Measurements from ENCODE around the gene P2RY6.

Gene P2RY6

DNA sequence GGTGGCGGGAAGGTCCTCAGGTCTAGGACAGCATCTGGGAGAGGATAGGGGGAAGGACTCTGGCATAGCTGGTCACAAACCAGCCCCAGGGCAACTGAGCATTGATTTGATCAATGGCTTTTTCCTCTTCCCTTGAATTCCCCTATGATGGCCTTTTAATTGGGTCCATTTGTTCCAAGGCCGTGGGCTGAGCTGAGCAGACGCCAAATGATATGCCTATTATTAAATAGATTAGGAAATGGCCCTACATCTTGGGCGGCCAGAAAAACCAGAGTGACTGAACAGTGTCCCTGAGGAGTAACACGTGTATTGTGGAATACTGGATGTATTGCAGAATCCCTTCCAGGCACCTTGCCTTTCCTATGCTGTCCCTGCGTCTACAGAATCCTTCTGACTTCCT, 26.7 kb upstream of the P2RY6 start:
- no peak overlapping the region for H3K4me3 Mint-ChIP-seq
- H3K27ac Mint-ChIP-seq, result no peak overlapping the region
- no peaks in the 10 kb centered on the region for H3K27me3 Mint-ChIP-seq
- H3K9me3 Mint-ChIP-seq, result no peaks in the 10 kb centered on the region
- H3K36me3 Mint-ChIP-seq (ENCODE audit: low read depth), result no peaks in the 10 kb centered on the region
- no peak for DNase-seq
- peaks cover 4% of the 10 kb centered on the region for H3K4me1 Mint-ChIP-seq (ENCODE audit: low read depth)

DNA sequence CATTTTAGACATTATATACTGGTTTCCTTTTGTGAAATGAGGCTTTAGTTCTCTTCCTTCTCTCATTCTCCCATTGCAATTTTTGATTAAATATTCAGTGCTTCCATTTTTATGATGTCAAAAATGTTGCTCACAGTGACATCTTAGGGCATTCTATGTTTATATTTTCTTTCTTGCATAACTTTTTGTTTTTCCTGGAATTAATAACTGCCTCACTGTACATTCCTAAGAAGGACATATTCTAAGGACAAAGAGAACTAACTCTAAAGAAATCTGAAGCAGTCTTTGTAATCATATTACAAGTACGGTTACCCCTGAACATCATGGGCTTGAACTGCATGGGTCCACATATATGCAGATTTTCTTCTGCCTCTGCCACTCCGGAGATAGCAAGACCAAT, 25.8 kb upstream of the P2RY6 start:
- Mint-ChIP-seq H3K36me3 (ENCODE audit: low read depth) (no peaks in the 10 kb centered on the region), H3K27ac (no peak overlapping the region), H3K9me3 (no peaks in the 10 kb centered on the region), H3K27me3 (no peaks in the 10 kb centered on the region), H3K4me3 (no peak overlapping the region), H3K4me1 (ENCODE audit: low read depth) (peaks cover 4% of the 10 kb centered on the region)
- DNase-seq, result no peak

DNA sequence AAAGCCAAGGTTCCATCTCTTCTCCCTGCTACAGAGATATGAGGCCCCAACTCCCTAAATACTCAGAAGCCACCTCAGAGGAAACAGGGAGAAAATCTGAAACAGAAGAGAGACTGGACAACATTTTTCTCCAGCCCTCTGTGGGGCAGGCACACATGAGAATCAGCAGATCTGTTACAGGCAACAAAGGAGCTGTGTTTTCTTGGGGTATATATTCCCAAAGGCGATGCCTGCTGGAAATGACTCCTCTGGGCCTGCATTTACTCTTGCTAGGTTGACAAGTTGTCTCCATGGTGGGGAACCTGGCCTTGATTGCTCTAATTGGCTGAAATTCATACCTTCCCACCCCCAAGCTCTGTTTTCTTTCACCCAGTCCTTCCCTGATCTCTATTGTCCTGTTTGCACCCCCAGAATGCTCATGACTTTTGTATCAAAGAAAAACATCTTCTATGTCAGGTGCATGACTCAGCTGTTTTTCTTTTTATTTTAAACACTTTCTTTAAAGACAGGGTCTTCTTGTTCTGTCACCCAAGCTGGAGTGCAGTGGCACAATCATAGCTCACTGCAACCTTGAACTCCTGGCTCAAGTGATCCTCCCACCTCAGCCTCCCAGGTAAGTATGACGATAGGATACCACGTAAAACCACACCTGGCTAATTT, 23.5 kb upstream of the P2RY6 start:
- Mint-ChIP-seq H3K9me3 (no peaks in the 10 kb centered on the region), H3K27ac (no peak overlapping the region), H3K36me3 (ENCODE audit: low read depth) (no peaks in the 10 kb centered on the region), H3K27me3 (no peaks in the 10 kb centered on the region), H3K4me1 (ENCODE audit: low read depth) (no peaks in the 10 kb centered on the region), H3K4me3 (no peak overlapping the region)
- no peak for DNase-seq

DNA sequence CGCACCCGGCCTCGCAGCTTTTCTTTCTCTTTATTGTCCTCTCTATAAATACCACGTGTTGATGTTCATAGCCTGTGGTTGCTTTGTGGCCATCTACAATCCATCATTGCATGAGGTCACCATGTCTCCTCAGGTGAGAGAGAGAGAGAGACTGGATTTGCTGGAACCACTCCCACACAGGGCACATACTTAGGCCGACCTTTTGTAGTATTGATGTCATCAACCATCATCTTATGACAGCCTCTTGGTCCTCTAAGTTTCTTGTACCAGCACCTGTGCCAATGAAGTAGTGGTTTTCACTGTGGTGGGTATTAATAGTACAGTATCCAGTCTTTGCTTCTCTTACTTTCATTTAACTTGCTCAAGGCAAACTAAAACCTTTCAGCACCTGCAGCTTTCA, 22.8 kb upstream of the P2RY6 start:
- Mint-ChIP-seq H3K36me3 (ENCODE audit: low read depth) (no peaks in the 10 kb centered on the region), H3K27ac (no peak overlapping the region), H3K4me1 (ENCODE audit: low read depth) (no peaks in the 10 kb centered on the region), H3K9me3 (no peaks in the 10 kb centered on the region), H3K27me3 (no peaks in the 10 kb centered on the region), H3K4me3 (no peak overlapping the region)
- DNase-seq, result no peak

DNA sequence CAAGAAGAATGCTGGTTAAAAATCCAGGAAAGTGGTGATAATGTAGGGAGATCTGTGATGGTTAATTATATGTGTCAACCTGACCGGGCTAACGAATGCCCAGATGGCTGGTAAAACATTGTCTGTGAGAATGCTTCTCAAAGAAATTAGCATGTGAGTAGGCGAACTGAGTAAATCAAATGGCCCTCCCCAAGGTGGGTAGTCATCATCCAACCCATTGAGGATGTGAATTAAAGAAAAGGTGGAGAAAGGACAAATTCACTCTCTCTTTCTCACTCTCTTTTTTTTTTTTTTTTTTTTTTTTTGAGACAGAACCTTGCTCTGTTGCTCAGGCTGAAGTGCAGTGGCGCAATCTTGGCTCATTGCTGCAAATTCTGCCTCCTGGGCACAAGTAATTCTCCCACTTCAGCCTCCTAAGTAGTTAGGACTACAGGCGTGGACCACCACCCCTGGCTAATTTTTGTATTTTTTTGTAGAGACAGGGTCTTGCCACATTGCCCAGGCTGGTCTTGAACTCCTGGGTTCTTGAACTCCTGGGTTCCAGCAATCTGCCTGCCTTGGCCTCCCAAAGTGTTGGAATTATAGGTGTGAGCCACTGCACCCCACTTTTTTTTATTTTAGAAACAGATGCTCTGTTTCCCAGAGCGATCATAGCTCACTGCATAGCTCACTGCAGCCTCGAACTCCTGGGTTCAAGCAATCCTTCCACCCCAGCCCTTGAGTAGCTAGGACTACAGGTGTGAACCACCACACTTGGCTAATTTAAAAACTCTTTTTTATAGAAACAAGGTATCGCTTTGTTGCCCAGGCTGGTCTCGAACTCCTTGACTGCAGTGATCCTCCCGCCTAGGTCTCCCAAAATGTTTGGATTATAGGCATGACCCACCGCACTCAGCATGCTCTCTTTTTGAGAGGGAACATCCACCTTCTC, 22.0 kb upstream of the P2RY6 start:
- no peaks in the 10 kb centered on the region for H3K9me3 Mint-ChIP-seq
- H3K27me3 Mint-ChIP-seq, result no peaks in the 10 kb centered on the region
- no peaks in the 10 kb centered on the region for H3K36me3 Mint-ChIP-seq (ENCODE audit: low read depth)
- no peak overlapping the region for H3K27ac Mint-ChIP-seq
- no peaks in the 10 kb centered on the region for H3K4me1 Mint-ChIP-seq (ENCODE audit: low read depth)
- no peak for DNase-seq
- H3K4me3 Mint-ChIP-seq, result no peak overlapping the region

DNA sequence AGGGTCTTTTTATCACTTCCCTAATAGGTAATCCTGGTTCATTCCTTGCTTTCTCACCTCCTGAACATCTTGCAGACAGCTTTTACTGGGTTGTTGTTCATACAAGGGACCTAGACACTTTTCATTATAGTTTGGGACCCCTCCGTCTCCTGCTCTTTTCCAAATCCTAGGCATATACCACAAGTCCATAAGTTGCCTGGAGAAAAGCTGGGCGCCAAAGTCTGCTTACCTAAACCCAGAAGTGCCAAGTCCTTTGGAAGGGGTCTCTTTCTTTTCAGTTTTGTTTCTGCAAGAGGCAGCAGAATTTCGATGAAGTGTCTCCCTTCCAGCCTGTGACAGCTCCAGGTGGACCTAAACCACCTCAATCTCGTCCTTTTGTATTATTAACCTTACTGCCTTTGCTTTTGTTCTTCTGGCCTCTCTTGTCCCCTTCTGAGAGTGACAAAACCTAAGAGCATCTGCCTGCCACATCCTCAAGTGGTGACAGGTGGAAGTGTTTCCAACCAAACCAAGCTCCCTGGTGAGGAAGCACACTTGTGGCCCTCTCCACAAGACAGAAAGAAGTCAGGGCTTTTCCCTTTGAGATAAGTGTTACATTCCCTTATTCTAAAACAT, 19.5 kb upstream of the P2RY6 start:
- no peak overlapping the region for H3K4me3 Mint-ChIP-seq
- no peaks in the 10 kb centered on the region for H3K27me3 Mint-ChIP-seq
- no peak for DNase-seq
- no peak overlapping the region for H3K27ac Mint-ChIP-seq
- H3K9me3 Mint-ChIP-seq, result no peaks in the 10 kb centered on the region
- H3K4me1 Mint-ChIP-seq (ENCODE audit: low read depth), result no peaks in the 10 kb centered on the region
- H3K36me3 Mint-ChIP-seq (ENCODE audit: low read depth), result no peaks in the 10 kb centered on the region

DNA sequence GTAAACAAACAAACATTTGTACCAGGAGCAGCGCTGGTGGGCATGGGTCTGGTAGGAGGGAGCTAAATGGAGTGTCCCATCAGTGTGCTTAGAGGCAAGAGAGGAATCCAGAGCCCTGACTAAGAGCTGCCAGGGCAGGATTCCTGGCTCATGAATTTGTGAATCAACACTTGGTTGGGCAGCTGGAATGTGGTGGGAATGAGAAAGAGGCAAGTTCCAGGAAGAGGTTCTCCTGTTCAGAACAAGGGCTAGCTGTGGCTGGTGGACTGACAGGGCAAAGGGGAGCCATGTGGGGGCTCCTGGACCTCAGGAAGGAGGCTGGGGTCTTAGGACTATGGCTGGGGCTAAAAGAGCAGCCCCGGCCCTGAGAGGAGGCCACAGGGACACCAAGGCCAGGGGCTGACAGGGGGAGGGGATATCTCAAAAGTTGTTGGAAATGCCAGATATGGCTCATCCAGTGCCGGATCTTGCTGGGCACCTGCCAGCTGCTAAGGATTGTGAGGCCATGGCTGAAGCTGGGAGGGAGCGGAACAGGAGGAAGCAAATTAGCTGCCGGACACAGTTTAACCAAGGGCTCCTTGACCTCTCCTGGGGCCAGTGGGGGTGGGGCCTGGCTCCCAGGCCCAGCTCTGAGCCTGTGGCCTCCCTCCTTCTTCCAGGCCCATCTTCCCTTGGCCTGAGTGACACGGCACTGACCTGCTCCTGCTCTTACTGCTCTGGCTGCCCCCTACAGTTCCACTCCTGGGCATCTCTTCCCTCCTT, 14.6 kb upstream of the P2RY6 start:
- Mint-ChIP-seq H3K9me3 (no peaks in the 10 kb centered on the region), H3K27ac (no peak overlapping the region), H3K36me3 (ENCODE audit: low read depth) (no peaks in the 10 kb centered on the region), H3K4me1 (ENCODE audit: low read depth) (no peaks in the 10 kb centered on the region), H3K4me3 (no peak overlapping the region), H3K27me3 (peaks cover 3% of the 10 kb centered on the region)
- peak; percentile 6 for DNase-seq

DNA sequence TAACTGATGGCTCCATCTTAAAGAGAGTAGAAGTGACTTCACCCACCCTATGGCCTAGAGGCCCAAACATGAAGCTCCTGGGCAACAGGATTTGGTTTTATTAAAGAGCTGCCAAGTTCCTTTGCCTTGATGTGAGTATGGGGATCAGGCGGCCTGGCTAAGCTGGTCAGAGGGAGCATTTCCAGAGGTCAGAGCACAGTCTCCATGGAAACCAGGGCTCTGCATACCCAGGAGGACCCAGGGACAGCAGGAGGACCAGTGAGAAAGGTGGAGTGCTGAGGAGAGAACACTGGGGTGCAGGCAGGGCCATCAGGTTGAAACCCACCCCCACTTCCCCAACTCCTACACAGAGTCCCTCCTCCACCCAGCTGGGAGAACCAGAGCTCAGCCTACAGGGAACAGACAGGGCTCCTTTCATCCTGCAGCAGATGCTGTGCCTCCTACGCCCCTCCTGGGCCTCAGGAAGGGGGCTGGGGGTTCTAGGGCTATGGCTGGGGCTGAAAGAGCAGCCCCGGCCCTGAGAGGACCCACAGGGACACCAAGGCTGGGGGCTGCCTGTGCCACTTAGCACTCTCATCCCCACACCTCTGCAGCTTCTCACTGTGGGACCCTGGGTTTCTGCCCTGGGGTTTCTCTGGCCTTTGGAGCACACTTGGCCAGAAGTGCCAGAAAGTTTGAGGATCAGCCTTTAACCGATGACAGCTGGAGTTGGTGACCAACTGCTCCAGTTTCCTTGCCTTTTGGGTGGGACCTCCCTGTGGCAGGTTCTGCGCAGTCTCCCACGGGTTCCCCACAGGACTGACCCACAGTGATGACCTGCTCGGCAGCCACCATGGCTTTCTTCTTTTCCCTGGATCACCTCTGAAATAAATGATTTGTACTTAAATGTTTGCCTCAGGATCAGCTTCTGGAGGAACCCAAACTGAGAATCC, 13.8 kb upstream of the P2RY6 start:
- Mint-ChIP-seq H3K4me3 (no peak overlapping the region), H3K27ac (no peak overlapping the region), H3K27me3 (peaks cover 9% of the 10 kb centered on the region), H3K4me1 (ENCODE audit: low read depth) (no peaks in the 10 kb centered on the region), H3K9me3 (no peaks in the 10 kb centered on the region), H3K36me3 (ENCODE audit: low read depth) (no peaks in the 10 kb centered on the region)
- DNase-seq, result no peak

DNA sequence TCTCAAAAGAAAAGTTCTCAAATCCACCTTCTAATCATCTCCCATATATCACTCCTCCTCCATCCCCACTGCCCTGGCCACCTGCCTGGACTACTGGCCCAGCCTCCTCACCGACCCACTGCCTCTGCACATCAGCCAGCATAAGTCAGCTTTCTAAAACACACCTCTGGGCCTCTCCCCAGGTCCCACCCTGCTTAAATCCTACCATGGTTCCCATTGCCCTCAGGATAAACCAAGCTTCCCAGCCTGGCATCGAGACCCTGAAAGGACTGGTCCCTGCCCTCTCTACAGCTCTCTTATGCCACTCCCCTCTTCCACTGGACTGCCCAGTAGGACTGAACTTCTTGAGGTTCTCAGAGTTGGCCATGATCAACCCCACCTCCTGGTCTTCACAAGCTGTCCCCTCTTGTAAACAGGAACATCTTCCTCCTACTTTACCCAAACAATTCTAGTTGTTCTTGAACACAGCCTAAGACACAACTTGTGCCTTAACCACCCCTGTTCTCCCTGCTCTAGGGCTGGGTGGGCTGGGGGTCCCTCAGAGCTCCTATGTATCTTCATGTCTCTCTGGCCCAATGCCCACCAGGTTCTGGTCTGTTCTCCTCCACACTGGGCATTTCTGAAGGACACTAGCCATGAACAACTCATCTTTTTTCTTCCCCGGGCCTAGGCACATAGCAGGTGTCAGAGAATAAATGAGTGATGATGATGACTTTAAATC, 12.6 kb upstream of the P2RY6 start:
- peaks cover 19% of the 10 kb centered on the region for H3K27me3 Mint-ChIP-seq
- H3K27ac Mint-ChIP-seq, result no peak overlapping the region
- H3K4me1 Mint-ChIP-seq (ENCODE audit: low read depth), result no peaks in the 10 kb centered on the region
- no peaks in the 10 kb centered on the region for H3K9me3 Mint-ChIP-seq
- peak; percentile 17 for DNase-seq
- H3K4me3 Mint-ChIP-seq, result no peak overlapping the region
- no peaks in the 10 kb centered on the region for H3K36me3 Mint-ChIP-seq (ENCODE audit: low read depth)

DNA sequence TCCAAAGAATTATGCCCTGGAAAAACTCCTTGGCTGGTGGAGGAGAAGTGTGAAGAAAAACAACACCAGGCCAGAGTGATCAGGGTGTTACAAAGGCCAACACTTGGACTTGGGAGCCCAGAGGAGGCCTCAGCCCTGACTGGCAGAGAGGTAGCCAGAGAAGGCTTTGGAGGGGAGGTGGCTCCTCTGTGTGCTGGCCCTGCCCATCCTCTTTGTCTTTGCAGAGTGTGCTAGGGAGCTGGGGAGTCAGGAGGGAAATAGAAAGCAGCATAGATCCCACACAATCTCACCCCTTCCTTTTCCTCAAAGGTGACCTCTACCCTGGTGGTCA, 12.0 kb upstream of the P2RY6 start:
- no peak overlapping the region for H3K4me3 Mint-ChIP-seq
- H3K9me3 Mint-ChIP-seq, result no peaks in the 10 kb centered on the region
- H3K4me1 Mint-ChIP-seq (ENCODE audit: low read depth), result no peaks in the 10 kb centered on the region
- DNase-seq, result no peak
- H3K27ac Mint-ChIP-seq, result no peak overlapping the region
- no peaks in the 10 kb centered on the region for H3K36me3 Mint-ChIP-seq (ENCODE audit: low read depth)
- H3K27me3 Mint-ChIP-seq, result peaks cover 24% of the 10 kb centered on the region

DNA sequence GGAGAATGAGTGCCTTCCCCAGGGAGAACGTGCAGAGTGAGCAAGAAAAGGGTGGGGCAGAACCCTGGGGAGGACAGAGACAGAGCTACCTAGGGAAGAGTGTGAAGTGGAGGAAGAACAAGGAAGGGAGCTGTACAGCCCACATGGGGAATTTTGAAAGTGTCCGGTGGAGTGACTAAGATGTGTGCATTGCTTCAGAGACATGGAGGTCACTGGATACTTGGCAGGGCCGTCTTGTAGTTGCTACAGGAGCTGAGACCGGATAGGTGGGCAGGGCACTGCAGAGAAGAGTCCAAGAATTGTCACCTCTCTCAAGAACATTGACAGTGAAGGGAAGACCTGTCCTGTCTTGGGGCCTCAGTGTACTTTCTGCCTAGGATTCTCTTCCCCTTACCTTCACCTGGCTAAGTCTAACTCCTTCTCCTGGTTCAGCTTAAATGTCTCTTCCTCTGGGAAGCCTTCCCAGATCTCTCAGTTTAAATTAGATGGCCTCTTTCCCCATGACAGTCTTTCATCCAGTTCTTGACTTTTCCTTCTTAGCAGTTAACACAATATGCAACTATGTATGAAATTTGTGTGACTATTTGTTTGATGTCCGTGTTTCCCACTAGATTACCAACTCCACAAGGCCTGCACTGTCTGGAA, 9.2 kb upstream of the P2RY6 start:
- H3K27ac Mint-ChIP-seq, result no peak overlapping the region
- DNase-seq, result peak; percentile 12
- no peak overlapping the region for H3K4me3 Mint-ChIP-seq
- no peaks in the 10 kb centered on the region for H3K9me3 Mint-ChIP-seq
- H3K27me3 Mint-ChIP-seq, result peaks cover 27% of the 10 kb centered on the region
- H3K36me3 Mint-ChIP-seq (ENCODE audit: low read depth), result no peaks in the 10 kb centered on the region
- no peaks in the 10 kb centered on the region for H3K4me1 Mint-ChIP-seq (ENCODE audit: low read depth)

DNA sequence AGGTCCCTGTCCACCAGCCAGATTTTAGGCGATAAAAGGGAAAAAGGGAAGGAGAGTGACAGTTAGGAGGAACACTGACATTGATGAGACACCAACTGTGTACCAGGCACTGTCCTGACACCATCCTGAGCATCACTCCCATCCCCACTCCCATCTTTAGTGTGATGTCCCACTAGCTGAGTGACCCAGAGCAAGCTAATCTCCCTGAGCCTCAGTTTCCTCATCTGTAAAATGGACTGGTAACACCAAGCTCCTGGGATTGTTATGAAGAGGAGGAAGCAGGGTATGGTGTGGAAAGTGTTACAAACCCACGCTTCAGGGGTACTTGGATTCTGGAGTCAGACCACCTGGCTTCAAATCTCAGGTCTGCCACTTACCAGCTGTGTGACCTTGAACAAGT, 8.5 kb upstream of the P2RY6 start:
- H3K9me3 Mint-ChIP-seq, result no peaks in the 10 kb centered on the region
- no peaks in the 10 kb centered on the region for H3K36me3 Mint-ChIP-seq (ENCODE audit: low read depth)
- peaks cover 27% of the 10 kb centered on the region for H3K27me3 Mint-ChIP-seq
- no peaks in the 10 kb centered on the region for H3K4me1 Mint-ChIP-seq (ENCODE audit: low read depth)
- DNase-seq, result no peak
- H3K4me3 Mint-ChIP-seq, result no peak overlapping the region
- H3K27ac Mint-ChIP-seq, result no peak overlapping the region

DNA sequence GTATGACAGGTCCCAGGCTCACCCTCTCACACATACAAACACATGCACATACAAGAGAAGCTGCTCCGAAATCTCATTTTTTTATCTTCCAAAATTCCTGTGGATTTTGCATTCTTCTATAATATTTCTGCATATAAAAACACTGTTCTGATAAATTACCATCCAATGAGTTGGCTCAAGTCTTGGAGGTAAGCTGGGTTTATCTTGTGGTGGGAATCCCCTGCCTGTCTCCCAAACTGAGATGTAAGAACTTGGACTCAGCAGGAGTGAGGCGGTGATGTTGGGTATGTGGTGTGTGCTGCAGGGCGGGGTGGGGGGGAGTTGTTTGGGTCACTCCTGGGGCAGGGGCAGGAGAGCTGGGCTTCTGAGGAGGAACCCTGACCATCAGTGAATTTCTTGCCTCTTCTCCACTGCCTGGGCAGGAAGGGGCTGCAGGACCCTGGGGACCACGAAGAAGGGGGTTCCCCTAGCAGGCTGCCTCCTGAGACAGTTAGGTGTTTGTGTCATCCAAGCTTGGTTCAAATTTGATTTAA, 6.8 kb upstream of the P2RY6 start:
- no peaks in the 10 kb centered on the region for H3K36me3 Mint-ChIP-seq (ENCODE audit: low read depth)
- H3K9me3 Mint-ChIP-seq, result no peaks in the 10 kb centered on the region
- no peak overlapping the region for H3K27ac Mint-ChIP-seq
- no peaks in the 10 kb centered on the region for H3K4me1 Mint-ChIP-seq (ENCODE audit: low read depth)
- H3K4me3 Mint-ChIP-seq, result no peak overlapping the region
- H3K27me3 Mint-ChIP-seq, result peaks cover 27% of the 10 kb centered on the region
- DNase-seq, result peak; percentile 9

Data from activated T-cell treated with anti-CD3 and anti-CD28 coated beads, Interleukin-2, amount 50 U/mL, for 24 hours (primary cell).